ENCODE results near the gene TMEM91.
A peak's percentile ranks its signal among the peaks of the same experiment; 100 is the strongest.
"Not testable (repeated sequence)": the region's sequence is repeated elsewhere in the genome, so short reads cannot be mapped to it uniquely, and the experiment has no call there.

TMEM91 gene

DNA sequence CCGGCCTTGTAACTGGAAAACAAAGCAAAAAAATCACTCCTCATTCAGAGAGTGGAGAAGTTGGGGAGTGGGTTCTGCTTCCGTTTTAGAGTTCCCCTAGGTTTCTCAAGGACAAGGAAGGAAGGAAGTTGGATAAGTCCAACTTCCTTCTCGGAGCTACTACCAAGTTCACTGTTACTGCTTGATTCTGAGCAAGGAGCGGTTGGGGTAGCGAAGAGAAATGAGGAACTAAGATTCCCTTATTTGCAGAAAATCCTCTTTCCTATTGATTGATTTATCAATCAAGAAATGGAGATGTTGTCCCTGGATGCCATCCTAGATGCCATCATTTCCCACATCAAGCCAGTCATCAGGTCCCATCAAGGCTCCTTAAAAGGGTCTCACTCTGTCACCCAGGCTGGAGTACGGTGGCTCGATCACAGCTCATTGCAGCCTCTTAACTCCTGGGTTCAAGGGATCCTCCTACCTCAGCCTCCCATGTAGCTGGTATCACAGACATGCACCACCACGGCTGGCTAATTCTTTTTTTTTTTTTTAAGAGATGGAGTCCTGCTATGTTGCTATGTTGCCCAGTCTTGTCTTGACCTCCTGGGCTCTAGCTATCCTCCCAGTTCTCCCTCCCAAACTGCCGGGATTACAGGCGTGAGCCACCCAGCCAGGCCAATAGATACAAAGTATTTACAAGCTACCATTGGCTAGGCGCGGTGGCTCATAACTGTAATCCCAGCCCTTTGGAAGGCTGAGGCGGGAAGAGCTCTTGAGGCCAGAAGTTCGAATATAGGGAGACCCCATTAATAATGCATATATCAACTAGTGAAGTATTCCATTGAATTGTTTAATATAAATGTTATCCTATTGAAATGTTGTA is 11.6 kb upstream of the TMEM91 start:
- peaks cover 0 to 26% (median 13%) of the 10 kb centered on the region in 4 donors for H3K4me1 ChIP-seq

DNA sequence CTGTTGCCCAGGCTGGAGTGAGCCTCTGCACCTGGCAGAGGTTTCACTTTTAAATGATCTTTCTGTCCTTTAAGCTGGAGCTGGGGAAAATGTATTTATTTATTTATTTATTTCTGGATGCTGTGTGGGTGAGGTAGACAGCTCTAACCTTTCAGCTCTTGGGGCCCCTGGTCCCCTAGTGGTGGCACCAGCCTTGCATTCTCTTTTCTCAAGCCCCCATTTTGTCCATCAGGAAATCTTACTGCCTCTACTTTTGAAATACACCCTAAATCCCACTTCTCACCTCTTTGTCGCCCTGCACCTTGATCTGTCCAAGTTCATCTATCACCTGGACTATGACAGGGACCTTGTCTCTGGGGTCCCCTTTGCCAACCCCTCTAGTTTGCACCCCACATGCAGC is 10.2 kb upstream of the TMEM91 start:
- no peak overlapping the region for H3K27ac ChIP-seq
- TF ChIP-seq, protein P1, sequence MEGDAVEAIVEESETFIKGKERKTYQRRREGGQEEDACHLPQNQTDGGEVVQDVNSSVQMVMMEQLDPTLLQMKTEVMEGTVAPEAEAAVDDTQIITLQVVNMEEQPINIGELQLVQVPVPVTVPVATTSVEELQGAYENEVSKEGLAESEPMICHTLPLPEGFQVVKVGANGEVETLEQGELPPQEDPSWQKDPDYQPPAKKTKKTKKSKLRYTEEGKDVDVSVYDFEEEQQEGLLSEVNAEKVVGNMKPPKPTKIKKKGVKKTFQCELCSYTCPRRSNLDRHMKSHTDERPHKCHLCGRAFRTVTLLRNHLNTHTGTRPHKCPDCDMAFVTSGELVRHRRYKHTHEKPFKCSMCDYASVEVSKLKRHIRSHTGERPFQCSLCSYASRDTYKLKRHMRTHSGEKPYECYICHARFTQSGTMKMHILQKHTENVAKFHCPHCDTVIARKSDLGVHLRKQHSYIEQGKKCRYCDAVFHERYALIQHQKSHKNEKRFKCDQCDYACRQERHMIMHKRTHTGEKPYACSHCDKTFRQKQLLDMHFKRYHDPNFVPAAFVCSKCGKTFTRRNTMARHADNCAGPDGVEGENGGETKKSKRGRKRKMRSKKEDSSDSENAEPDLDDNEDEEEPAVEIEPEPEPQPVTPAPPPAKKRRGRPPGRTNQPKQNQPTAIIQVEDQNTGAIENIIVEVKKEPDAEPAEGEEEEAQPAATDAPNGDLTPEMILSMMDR (IDR thresholded peaks at IDR 0.05), result no peak

More for the DNA sequence above, 11.6 kb upstream of the TMEM91 start:
- TF ChIP-seq, protein P1 (IDR thresholded peaks at IDR 0.05), result no peak
- no peaks in the 10 kb centered on the region for H3K9me3 ChIP-seq
- intact Hi-C loops (cut with DNase I; ENCODE audit: low total_unique reads), result loop anchor here (10.0 kb wide), 1 partner anchor 60 kb away; the partner anchor contains the start of gene B3GNT8
- peak overlapping the region; percentile 65 to 66 for H3K4me3 ChIP-seq
- H3K27me3 ChIP-seq, result no peaks in the 10 kb centered on the region
- no peaks in the 10 kb centered on the region for H3K36me3 ChIP-seq
- H3K27ac ChIP-seq, result peak overlapping the region; percentile 90 to 95
- no peak for DNase-seq

DNA sequence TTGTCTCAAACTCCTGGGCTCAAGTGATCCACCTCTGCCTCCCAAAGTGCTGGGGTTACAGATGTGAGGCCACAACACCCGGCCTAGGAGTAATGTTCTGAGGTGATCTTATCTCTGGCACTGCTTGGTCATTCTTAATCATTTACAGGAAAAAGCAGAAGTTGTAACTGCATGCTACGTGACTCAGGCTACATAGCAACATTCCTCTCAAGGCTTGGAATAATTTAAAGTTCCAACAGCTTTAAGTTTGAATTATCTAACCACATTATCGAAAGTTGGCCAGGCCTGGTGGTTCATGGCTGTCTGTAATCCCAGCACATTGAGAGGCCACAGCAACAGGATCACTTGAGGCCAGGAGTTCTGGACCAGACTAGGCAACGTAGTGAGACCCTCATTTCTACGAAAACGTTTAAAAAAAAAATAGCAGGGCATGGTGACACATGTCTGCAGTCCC is 8.5 kb upstream of the TMEM91 start:
- H3K27ac ChIP-seq, result peak overlapping the region in 1 of 2 donors; percentile 31
- TF ChIP-seq, protein P1 (IDR thresholded peaks at IDR 0.05), result no peak

More for the DNA sequence above, 10.2 kb upstream of the TMEM91 start:
- Histone ChIP-seq H3K4me3 (no peak overlapping the region), H3K27me3 (no peaks in the 10 kb centered on the region), H3K4me1 (peaks cover 0 to 26% (median 13%) of the 10 kb centered on the region in 4 donors), H3K36me3 (no peaks in the 10 kb centered on the region), H3K9me3 (no peaks in the 10 kb centered on the region)
- DNase-seq, result no peak
- intact Hi-C loops (cut with DNase I; ENCODE audit: low total_unique reads), result loop anchor here (10.0 kb wide), 1 partner anchor 59 kb away; the partner anchor contains the start of gene B3GNT8

DNA sequence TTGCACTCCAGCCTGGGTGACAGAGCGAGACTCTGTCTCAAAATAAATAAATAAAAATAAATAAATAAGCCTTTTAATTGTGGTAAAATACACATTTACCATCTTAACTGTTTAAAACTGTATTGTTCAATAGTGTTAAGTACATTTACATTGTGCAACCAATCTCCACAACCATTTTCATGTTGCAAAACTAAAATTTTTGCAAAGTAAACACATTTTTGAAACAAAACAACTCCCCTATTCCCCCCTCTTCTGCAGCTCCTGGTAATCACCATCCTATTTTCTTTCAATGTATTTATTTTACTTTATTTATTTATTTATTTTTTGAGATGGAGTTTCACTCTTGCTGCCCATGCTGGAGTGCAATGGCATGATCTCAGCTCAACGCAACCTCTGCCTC is 6.6 kb upstream of the TMEM91 start:
- TF ChIP-seq, protein P1 (IDR thresholded peaks at IDR 0.05), result no peak
- Histone ChIP-seq H3K9me3 (no peaks in the 10 kb centered on the region), H3K27me3 (no peaks in the 10 kb centered on the region), H3K4me1 (peaks cover 0 to 27% (median 13%) of the 10 kb centered on the region in 4 donors), H3K36me3 (no peaks in the 10 kb centered on the region), H3K4me3 (no peak overlapping the region), H3K27ac (no peak overlapping the region)
- no peak for DNase-seq
- intact Hi-C loops (cut with DNase I; ENCODE audit: low total_unique reads), result loop anchor here (10.0 kb wide), 1 partner anchor 55 kb away; the partner anchor contains the start of gene B3GNT8

More for the DNA sequence above, 8.5 kb upstream of the TMEM91 start:
- no peak for DNase-seq
- peaks cover 0 to 26% (median 12%) of the 10 kb centered on the region in 4 donors for H3K4me1 ChIP-seq
- no peak overlapping the region for H3K4me3 ChIP-seq
- intact Hi-C loops (cut with DNase I; ENCODE audit: low total_unique reads), result loop anchor here (10.0 kb wide), 1 partner anchor 57 kb away; the partner anchor contains the start of gene B3GNT8
- H3K27me3 ChIP-seq, result no peaks in the 10 kb centered on the region
- H3K9me3 ChIP-seq, result no peaks in the 10 kb centered on the region
- no peaks in the 10 kb centered on the region for H3K36me3 ChIP-seq

DNA sequence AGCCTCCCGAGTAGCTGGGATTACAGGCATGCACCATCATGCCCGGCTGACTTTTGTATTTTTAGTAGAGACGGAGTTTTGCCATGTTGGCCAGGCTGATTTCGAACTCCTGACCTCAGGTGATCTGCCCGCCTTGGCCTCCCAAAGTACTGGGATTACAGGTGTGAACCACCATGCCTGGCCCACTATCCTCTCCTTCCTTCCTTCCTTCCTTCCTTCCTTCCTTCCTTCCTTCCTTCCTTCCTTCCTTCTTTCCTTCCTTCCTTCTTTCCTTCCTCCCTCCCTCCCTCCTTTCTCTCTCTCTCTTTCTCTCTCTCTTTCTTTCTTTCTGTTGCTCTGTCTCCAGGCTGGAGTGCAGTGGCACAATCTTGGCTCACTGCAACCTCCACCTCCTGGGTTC is 5.2 kb upstream of the TMEM91 start:
- H3K4me1 ChIP-seq, result peaks cover 0 to 29% (median 12%) of the 10 kb centered on the region in 4 donors
- H3K9me3 ChIP-seq; DNase-seq; H3K36me3 ChIP-seq; intact Hi-C loops (cut with DNase I; ENCODE audit: low total_unique reads); H3K27me3 ChIP-seq; H3K27ac ChIP-seq; H3K4me3 ChIP-seq: not testable (repeated sequence)

DNA sequence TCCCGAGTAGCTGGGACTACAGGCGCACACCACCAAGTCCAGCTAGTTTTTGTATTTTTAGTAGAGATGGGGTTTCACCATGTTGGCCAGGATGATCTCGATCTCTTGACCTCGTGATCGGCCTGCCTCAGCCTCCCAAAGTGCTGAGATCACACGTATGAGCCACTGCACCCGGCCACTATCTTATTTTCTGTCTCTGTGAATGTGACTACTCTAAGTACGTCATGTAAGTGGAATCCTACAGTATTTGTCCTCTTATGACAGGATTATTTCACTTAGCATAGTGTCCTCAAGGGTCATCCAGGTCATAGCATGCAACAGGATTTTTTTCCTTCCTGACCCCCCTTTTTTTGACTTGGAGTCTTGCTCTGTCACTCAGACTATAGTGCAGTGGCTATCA is 4.8 kb upstream of the TMEM91 start:
- no peak for DNase-seq
- no peaks in the 10 kb centered on the region for H3K27me3 ChIP-seq
- H3K4me3 ChIP-seq, result no peak overlapping the region
- H3K4me1 ChIP-seq, result peaks cover 0 to 31% (median 12%) of the 10 kb centered on the region in 4 donors
- intact Hi-C loops (cut with DNase I; ENCODE audit: low total_unique reads), result no loop called here
- no peaks in the 10 kb centered on the region for H3K36me3 ChIP-seq
- H3K27ac ChIP-seq, result no peak overlapping the region
- TF ChIP-seq, protein P1 (IDR thresholded peaks at IDR 0.05), result no peak
- H3K9me3 ChIP-seq, result no peaks in the 10 kb centered on the region
